NCI-H1092 (cell line): Measurements from ENCODE around the gene KLHDC4.
"Not testable (repeated sequence)": the region's sequence is repeated elsewhere in the genome, so short reads cannot be mapped to it uniquely, and the experiment has no call there.

Experiments used
- DNase-seq: peaks from one replicate; lab custom pipeline; 2025; lab: John Stamatoyannopoulos, UW

Gene KLHDC4

DNA sequence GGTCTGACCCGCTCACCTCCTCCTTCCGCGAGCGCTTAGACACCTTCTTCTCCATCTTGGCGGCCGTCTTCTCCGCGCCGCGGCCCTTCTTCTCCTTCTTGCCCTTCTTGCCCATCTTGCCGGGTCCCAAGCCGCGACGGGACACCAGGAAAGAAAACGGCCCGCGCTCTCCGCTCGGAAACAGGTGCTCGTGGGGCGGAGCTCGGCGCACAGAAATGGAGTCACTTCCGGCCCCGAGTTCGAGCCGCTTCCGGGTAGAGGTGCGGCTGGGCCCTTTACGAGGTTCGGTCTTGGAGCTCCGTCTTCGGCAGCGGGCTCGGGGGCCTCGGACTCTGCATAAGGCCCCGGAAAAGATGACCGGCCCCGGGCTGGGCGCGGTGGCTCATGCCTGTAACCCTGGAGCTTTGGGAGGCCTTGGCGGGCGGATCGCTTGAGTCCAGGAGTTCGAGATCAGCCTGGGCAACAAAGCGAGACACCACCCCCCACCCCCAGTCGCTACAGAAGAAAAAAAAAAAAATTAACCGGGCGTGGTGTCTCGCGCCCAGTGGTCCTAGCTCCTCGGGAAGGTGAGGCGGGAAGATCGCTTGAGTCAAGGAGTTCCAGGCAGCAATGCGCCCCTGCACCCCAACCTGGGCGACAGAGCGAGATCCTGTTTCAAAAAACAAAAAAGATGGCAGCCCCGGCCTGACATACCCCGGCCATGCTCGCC is at the start of gene KLHDC4:
Gene KLHDC4 (minus strand): TSS at position 211 of the 709 bp plus-strand sequence. CDS start 96 bp downstream, at position 115.
- peak; percentile 81 for DNase-seq

DNA sequence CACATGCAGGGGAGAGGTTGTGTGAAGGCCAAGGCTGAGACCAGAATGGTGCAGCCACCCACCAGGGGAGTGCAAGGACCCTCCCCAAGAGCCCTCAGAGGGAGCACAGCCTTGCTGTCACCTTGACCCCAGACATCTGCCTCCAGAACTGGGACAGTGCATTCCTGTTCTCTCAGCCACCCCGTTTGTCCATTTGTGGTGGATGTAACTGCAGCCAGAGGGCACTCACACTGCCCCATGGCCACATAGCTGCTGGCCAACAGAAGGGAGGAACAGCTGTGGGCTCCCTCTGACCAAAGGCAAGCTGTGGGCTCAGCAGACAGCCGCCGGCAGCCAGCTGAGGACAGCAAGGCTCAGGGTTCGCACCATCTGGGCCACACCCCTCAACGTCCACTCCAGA is 49.8 kb upstream of the KLHDC4 start:
- no peak for DNase-seq

DNA sequence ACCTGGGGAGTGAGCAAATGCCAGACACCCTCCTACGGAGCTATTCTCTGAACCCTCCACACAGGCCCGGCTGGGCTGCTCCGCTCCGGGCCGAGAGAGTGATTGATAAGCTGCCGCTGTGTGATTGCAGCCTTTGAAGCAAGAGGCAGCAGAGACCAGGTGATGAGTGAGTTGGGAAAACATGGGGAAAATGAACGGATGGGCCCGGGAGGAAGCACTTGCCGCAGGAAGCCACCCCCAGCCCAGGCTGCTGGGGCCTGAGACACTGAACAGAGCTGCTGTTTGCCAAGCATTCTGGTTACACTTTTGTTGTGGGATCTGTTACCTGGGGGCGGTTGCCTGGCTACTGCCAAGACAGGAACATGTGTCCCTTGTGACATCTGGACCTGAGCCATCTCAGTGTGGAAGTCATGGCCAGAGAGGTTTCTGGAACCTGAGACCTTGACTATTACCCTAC is 46.4 kb upstream of the KLHDC4 start:
- no peak for DNase-seq

DNA sequence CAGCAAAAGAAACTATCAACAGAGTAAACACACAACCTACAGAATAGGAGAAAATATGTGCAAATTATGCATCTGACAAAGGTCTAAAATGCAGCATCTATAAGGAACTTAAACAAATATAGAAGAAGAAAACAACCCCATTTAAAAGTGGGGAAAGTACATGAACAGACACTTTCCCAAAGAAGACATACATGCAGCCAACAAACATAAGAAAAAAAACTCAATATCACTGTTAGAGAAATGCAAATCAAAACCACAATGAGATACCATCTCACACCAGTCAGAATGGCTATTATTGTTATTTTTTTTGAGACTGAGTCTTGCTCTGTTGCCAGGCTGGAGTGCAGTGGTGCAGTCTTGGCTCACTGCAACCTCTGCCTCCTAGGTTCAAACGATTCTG is 45.7 kb upstream of the KLHDC4 start:
- DNase-seq, result not testable (repeated sequence)

DNA sequence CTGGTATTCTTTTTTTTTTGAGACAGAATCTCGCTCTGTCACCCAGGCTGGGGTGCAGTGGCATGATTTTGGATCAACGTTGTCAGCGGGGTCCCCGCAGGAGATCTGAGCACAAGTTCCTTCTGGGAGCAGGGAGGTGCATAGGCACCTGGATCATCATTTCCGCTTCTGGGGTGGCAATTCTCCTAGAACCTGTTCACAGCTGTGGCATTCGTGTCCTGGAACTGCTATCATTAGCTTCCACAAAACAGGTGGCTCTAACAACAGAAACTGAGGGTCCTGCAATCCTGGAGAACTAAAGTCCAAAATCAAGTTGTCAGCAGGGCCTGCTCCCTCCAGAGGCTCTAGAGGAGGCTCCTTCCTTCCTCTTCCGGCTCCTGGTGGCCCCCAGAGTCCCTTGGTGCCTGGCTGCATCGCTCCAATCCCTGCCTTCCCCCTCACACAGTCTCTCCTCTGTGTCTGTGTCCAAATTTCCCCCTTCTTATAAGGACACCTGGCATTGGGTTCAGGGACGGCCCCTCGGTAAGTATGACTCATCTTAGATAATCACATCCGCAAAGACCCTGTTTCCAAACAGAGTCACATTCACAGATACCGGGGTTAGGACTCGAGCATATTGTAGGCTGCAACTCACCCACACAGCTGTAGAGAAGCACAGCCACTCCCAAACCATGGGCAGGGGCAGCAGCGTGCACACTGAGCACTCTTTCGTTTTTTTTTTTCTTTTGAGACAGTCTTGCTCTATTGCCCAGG is 43.5 kb upstream of the KLHDC4 start:
- DNase-seq, result no peak

DNA sequence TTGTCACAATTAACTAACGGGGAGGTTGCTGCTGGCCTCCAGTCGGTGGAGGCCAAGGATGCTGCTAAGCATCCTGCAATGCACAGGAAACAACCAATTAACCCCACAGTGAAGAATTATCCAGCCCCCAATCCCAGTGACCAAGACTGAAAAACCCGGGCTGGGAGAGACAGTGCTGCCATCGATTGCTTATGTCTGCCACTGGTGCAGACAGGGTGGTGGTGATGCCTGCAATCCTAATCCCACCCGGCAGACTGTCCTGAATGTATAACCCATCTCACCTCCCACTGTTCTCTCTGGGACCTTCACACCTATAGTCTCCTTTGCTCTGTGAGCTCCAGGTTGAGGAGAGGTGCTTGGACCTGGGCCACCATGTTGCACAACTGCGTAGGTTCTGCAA is 42.3 kb upstream of the KLHDC4 start:
- no peak for DNase-seq

DNA sequence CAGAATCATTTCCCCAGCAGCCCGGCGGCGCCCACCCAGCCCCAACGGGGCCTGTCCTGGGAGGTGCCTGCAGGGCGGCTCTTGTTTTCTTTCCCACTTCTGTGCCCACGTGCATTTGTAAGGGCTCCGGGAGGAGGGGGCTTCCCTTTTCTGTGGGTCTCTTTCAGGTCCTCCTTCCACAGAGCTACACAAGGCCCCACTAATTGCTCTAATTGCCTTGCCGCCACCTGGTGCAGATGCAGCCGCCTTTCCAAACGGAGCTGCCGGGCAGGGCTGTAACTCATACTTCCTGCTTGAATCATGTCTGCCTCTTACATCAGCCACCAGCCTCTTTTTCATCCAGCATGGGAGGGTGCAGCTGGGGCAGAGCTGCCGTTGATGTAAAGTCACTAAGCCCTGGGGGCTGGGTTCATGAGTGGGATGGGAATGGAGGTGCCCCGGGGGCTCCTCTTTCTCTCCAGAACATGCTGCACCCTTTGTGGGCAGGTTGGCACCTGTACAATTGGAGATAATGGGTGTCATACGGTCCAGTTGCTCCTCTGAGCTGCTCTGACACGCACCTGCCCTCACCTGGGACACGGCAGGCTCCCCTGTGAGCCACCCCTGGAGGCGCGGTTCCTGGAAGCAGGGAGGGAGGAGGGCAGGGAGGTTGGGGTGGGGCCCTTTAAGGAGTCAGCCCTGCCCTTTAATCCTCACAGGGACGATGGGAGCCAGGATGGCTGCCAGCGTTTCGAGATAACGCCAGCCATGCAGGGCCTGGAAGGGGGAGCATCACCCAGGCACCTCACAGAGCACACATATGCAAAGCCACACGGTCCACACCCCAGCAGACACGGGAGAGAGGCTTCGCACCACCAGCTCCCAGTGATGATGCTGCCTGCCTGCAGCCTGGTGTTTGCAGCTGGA is 41.1 kb upstream of the KLHDC4 start:
- DNase-seq, result peak; percentile 78

DNA sequence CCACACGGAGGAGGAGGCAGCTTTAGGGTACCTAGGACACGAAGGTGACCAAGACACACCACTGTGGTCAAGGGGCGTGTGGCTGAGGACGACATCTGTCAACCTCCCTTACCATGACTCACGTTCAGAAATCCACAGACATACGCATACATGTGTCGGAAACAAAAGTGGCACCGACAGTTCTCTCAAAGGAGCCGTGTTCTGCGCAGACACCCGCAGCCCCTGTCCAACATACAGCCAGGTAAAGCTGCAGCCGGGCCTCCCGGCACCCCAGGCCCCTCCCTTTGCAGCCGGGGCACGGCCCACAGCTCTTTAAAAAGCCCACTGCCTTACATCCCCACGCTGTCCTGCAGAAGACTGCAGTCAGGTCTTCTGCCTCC is 40.5 kb upstream of the KLHDC4 start:
- DNase-seq, result no peak

DNA sequence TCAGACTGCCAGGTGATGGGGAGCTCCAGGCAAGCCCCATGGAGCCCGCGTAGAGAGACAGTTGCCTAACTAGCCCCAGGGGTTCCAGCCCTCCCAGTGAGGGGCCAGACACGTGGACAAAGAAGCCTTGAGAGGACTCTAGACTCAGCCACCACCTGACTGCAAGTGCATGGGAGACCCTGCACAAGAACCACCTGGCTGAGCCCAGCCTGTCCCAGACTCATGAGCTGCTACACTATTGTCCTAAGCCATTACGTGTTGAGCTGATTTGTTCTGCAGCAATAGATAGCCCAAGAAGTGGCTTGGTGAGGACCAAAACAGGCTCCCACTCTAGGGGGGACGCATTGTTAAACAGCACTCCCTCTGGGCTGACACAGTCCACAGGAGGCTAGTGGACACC is 37.6 kb upstream of the KLHDC4 start:
- no peak for DNase-seq

DNA sequence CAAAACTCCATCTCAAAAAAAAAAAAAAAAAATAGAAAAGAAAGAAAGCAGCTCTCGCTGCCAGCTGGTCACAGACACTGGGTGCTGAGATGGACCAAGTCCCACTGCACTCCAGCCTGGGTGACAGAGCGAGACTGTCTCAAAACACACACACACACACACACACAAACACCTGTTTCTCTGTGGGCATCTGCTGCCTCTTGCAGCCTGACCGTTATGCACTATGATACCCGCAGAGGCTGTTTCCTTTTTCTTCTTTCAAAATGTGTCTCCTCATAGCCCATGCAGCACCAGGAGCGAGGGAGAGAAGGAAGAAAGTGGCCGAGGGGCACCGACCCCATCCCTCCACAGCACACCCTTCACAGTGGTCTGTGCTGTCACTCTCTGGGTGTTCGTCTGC is 36.9 kb upstream of the KLHDC4 start:
- DNase-seq, result no peak

DNA sequence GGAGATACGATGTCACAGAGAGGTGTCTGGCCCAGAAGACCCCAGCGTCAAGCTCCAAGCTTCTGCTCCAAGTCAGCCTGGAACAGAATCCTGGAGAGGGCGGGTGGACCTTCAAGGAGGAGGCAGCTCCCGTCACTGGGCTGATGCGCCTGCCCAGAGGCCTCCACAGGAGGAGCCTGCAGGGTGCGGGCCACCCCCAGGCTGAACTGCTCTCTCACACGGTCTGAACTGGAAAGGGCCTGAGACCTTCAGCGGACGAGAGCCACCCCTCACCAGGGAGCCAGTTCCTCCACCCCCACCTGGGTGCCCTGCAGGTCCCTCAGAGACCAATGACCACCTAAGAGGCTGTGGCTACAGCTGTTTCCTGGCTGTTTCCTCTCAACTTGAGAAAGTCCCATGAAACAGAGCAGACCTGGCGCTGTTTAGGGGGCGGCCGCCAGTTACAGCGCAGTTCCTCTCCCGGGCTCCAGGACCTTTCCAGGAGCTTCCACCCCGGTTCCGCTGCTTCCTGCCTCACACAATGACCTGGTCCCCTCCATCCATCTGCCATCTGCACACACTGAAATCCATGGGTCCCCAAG is 36.0 kb upstream of the KLHDC4 start:
- no peak for DNase-seq

DNA sequence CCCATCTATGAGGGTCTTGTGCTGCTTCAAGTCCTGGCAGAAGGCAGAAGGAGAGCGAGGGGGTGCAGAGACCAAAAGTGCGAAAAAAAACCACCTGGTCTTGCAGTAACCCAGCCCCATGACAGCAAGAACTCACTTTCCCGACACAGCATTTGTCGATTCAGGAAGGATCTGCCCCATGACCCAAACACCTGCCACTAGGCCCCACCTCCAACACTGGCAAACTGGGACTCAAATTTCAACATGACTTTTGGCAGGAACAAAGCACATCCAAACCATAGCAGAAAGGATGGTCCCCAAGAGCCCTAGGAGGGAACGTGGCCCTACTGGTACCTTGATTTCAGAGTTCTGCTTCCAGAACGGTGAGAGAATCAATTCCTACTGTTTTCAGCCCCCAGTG is 34.7 kb upstream of the KLHDC4 start:
- no peak for DNase-seq

DNA sequence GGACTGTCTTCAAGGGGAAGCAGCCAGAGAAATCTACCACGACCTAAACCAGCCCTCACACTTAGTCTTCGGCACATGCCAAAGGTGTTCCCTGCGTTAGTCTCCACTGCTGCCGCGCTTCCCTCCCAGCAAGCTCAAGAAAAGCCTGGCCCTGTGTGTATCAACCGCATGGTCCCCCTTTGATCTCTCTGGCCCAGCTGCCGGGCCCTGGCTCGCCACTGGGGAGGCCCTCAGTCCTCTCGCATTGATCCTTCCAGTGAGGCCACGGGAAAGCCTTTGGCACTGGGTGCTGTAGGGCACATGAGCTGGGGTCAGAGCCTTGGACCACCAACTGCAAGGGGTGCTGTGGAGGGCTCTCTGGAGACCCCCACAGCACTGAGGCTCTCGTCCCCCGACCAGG is 29.6 kb upstream of the KLHDC4 start:
- DNase-seq, result no peak

DNA sequence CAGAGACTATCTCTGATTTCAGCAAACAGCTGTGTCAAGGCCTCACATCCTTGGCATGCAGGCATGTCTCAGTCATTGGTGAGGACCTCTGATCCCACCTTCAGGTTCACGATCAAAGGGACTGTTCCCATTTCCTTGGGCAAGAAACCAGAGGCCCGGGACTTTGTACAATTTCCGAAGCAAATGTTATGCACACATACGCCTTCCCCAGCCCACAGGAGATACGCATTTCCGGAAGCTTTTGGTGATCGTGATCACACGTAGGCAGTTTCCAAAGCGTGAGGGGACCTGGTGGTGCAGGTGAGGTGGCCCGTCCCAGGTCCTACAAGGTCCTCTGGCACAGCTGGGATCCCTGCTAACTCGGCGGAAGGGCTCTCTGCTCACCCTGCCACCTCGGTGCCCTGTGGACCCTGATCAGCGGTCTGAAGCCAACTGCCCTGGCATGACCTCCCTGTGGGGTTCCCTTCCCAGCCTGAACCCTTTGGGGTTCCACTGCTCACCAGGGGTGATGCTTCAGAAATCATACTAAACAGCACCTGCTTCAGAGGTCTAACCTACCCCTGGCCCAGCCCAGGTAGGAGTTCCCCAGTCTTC is 28.8 kb upstream of the KLHDC4 start:
- no peak for DNase-seq

DNA sequence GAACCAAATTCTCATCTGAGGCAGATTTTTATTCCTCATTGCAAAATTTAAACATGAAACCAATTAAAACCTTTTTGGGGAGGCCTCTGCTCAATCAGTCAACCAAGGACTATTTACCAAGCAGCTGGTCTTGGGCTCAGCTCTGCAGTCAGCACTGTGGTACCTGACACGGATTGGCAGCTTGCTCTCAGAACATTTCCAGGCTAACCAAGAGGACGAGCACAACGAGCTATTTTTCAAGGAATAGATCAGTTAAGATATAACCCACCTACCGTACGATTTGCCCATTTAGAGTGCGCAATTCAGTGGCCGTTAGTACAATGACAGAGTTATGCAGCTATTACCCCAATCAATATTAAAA is 26.4 kb upstream of the KLHDC4 start:
- no peak for DNase-seq

DNA sequence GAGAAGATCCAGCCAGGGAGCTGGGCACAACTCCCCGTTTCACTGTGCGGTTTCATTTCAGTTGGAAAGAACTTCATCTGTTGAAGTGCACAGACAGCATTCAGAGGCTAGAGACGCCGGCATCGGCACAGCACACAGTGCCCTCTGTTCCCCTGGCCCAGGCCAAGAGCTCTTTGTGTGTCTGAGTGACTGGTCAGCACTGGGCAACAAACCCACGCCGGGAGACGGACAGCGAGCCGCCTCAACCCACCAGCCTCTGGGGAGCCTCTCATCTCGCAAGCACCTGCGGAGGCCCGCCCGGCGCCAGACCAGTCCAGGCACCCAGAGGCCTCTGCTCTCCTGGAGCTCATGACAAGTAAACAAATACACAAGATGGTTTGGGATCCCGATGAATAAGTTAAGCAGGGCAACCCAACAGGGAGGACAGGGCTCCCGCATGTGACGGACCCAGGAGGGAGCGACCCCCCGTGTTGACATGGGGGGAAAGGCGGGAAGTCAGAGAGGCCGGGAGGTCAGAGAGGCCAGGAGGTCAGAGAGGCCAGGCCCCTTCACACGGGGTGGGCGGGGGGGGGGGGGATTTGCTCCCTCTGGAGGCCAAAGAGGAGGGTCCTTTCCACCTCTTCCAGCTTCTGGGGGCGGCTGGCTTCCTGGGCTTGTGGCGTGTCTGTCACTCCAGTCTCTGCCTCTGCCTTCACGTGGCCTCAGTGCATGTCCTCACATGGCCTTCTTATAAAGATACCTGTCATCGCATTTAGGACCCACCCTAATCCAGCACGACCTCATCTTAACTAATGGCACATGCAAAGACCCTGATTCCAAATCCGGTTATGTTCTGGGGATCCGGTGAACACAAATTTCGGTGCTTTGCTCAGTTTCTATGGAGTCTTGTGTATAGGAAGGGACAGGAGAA is 25.8 kb upstream of the KLHDC4 start:
- no peak for DNase-seq

DNA sequence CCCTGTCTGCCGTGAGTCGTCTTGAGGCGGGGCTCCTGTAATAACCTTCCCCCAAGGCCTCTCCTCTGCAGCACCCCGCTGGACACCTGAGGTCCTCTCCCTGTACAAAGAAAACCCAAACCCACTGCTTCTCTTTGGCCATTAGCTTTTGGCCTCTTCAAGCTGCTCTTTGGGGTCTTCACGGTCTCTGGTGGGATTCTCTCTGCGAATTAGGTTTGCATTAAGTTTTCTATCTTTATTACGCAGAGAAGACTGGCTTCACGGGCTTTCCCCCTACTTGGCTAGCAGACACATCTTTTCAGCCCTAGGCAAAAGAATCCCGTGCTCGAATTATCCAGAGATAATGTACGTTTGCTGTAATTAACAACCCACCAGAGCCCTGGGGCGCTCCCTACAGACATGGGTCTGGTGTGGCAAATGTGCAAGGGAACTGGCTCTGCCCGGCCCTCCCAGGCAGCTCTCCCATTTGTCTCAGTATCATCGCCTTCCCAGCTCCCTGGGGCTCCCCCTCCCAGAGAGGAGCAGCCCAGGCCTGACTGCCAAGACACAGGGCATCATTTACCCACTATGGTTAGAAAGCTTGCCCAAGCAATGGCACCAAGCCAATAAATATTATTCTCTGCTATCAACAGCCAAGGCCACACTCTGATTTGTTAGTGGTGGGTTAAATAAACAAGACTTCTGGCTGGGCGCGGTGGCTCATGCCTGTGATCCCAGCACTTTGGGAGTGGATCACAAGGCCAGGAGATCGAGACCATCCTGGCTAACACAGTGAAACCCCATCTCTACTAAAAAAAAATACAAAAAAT is 24.7 kb upstream of the KLHDC4 start:
- DNase-seq, result peak; percentile 75

DNA sequence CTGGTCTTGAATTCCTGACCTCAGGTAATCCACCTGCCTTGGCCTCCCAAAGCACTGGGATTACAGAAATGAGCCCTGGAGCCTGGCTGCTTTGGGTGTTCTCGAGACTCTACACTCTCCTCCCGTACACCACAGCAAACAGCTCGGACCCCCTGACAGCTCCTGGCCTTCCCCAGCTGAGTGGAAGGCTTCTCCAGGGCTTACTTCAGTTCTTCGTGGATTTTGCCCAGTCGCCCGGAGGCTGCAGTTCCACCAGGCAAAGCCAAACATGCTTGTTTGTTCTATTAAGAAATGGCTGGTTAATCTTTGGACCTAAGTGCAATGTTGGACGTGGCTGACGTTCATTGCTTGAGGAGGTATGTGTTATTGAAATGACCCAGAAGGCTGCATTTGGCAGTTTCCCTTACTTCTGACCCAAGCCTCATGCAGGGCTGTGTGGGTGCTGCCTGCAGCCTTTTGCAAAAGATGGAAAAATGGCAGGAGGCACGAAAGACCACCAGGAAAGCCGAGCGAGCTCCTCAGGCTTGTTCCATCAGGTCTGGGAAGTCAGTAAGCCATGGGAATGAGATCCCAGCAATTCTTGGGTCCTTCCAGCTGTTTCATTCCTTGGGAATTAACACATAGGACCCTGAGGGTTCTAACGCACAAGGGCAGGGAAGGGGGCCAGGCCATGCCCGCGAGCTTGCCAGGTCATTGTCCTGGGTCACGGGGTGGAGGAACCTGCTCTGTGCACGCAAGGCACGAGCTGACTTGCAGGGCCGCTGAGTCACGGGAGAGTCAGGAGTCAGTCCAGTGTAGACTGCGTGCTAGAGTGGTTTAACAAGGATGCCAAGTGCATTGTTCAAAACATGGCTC is 23.9 kb upstream of the KLHDC4 start:
- no peak for DNase-seq
